Immature natural killer cell (primary cell): ENCODE data around the gene HHIPL1. TPM values are rescaled to one million over a fixed set of nuclear protein-coding genes. Genes with fewer than 3 reads are reported as not detected.

Experiments
- DNase-seq, 3 donors: peaks; one replicate each; pipeline ENCODE4 v3.0.0; 2022; ENCODE audit warnings: mixed read lengths in 1 of 3
- H3K27ac Mint-ChIP-seq, 6 donors: one replicate each; pipeline ENCODE4 v1.8.0; 2020; ENCODE audit warnings: mixed read lengths in 6 of 6, mild to moderate bottlenecking in 5 of 6, inconsistent platforms in 4 of 6, moderate library complexity in 3 of 6
- H3K27me3 Mint-ChIP-seq, 3 donors: one replicate each; pipeline ENCODE4 v1.8.0; 2020 to 2021; ENCODE audit warnings: low read depth in 3 of 3, mild to moderate bottlenecking in 3 of 3, mixed read lengths in 3 of 3, moderate library complexity in 3 of 3, inconsistent platforms in 1 of 3
- H3K36me3 Mint-ChIP-seq, 3 donors: one replicate each; pipeline ENCODE4 v1.8.0; 2020; ENCODE audit warnings: mixed read lengths in 3 of 3, inconsistent platforms in 2 of 3, mild to moderate bottlenecking in 2 of 3
- H3K4me1 Mint-ChIP-seq, 2 donors: one replicate each; pipeline ENCODE4 v1.8.0; 2020; ENCODE audit warnings: inconsistent platforms in 2 of 2, mild to moderate bottlenecking in 2 of 2, mixed read lengths in 2 of 2, moderate library complexity in 1 of 2
- H3K4me3 Mint-ChIP-seq, 5 donors: one replicate each; pipeline ENCODE4 v1.8.0; 2020; ENCODE audit warnings: mild to moderate bottlenecking in 5 of 5, mixed read lengths in 5 of 5, inconsistent platforms in 3 of 5, moderate library complexity in 3 of 5
- H3K9me3 Mint-ChIP-seq, 6 donors: one replicate each; pipeline ENCODE4 v1.8.0; 2020; ENCODE audit warnings: mild to moderate bottlenecking in 6 of 6, mixed read lengths in 6 of 6, inconsistent platforms in 4 of 6, moderate library complexity in 3 of 6
- polyA plus RNA-seq, 3 donors: library from polyadenylated mRNA; unstranded; fragments of 300-500 nt; fragmentation: Illumina TruSeq; gene quantifications; one replicate each; pipeline ENCODE4 v1.2.3, GENCODE V29; 2021

Gene HHIPL1
- polyA plus RNA-seq, 3 donors from 2014 or later, result not detected

DNA sequence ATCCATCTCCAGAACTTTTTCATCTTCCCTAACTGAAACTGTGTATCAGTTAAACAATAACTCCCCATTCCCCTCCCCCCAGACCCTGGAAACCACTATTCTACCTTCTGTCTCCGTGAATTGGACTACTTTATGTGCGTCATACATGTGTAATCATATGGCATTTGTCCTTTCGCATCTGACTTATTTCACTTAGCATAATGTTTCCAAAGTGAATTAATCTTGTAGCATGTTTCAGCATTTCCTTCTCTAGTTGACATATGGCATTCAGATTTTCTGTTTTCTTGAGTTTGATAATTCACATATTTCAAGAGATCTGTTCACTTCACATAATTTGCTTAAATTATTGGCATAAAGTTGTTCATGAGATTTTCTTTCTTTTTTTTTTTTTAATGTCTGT lies 49.0 kb downstream of the HHIPL1 start:
- Mint-ChIP-seq H3K4me3 (no peak overlapping the region), H3K27ac (no peak overlapping the region), H3K9me3 (peaks cover 0 to 3% (median 0%) of the 10 kb centered on the region in 6 donors), H3K27me3 (peaks cover 0 to 22% (median 18%) of the 10 kb centered on the region in 3 donors), H3K36me3 (no peaks in the 10 kb centered on the region), H3K4me1 (no peaks in the 10 kb centered on the region)
- no peak for DNase-seq

DNA sequence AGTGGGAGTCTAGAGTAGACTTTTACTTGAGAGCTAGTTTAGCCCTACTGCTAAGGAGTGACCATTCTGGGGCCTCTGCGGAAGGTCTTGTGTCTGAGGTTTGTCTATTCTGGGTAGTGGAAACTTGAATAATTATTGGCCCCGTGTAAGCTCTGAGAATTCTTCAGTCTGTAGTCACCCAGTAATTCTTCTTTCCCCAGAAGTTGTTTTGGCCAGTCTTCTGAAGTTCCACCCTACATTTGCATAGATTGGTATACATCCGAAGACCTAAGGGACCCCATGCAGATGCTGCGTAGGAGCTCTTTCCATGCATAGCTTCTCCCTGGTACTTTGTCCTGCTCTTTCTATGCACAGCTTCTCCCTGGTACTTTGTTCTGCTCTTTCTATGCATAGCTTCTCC lies 52.0 kb downstream of the HHIPL1 start:
- H3K4me3 Mint-ChIP-seq, result no peak overlapping the region
- no peaks in the 10 kb centered on the region for H3K36me3 Mint-ChIP-seq
- peaks cover 0 to 3% (median 0%) of the 10 kb centered on the region in 6 donors for H3K9me3 Mint-ChIP-seq
- H3K4me1 Mint-ChIP-seq, result peaks cover 0 to 4% of the 10 kb centered on the region in 2 donors
- DNase-seq, result no peak
- no peak overlapping the region for H3K27ac Mint-ChIP-seq
- peaks cover 6 to 11% (median 6%) of the 10 kb centered on the region in 3 donors for H3K27me3 Mint-ChIP-seq

DNA sequence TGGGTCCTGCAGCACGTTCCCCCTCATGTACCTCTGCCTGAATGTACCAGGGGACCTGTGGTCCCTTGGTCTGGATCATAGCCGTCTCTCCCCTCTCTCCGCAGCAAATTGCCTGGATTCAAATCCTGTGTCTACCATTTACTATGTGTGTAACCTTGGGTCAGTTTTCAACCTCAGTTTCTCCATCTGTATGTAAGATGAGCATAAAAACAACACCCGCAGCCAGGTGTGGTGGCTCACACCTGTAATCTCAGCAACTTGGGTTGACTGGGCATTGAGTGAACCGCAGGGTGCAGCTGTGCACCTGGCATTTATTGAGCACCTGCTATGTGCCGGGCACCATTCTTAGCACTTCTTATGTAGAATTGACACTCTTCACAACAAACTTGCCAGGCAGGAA lies 53.3 kb downstream of the HHIPL1 start:
- Mint-ChIP-seq H3K4me3 (no peak overlapping the region), H3K4me1 (peaks cover 0 to 4% of the 10 kb centered on the region in 2 donors), H3K36me3 (no peaks in the 10 kb centered on the region), H3K9me3 (peaks cover 3 to 6% (median 5%) of the 10 kb centered on the region in 6 donors), H3K27me3 (peaks cover 3 to 13% (median 8%) of the 10 kb centered on the region in 3 donors), H3K27ac (no peak overlapping the region)
- no peak for DNase-seq

DNA sequence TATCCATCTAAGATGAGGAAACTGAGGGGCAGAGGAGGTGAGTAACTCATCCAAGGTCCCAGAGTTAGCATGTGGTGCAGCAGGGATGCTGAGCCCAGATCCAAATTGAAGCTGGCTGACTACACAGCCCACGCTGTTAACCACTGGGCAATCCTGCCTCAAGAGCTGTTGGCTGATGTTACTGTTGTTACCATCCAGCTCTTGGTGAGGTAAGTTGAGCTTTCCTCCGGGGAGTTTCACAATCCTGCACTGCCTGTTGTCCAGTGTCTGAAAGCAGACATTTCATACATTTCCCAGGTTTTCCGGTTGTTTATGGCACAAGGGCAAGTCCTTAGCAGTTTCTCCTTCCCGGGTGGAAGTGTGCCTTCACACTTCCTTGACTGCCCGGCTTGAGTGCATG lies 53.7 kb downstream of the HHIPL1 start:
- H3K36me3 Mint-ChIP-seq, result peaks cover 0 to 3% (median 0%) of the 10 kb centered on the region in 3 donors
- H3K4me1 Mint-ChIP-seq, result peaks cover 0 to 4% of the 10 kb centered on the region in 2 donors
- H3K4me3 Mint-ChIP-seq, result no peak overlapping the region
- H3K27ac Mint-ChIP-seq, result no peak overlapping the region
- DNase-seq, result no peak
- H3K9me3 Mint-ChIP-seq, result peaks cover 5 to 10% (median 9%) of the 10 kb centered on the region in 6 donors
- H3K27me3 Mint-ChIP-seq, result peaks cover 3 to 16% (median 10%) of the 10 kb centered on the region in 3 donors

DNA sequence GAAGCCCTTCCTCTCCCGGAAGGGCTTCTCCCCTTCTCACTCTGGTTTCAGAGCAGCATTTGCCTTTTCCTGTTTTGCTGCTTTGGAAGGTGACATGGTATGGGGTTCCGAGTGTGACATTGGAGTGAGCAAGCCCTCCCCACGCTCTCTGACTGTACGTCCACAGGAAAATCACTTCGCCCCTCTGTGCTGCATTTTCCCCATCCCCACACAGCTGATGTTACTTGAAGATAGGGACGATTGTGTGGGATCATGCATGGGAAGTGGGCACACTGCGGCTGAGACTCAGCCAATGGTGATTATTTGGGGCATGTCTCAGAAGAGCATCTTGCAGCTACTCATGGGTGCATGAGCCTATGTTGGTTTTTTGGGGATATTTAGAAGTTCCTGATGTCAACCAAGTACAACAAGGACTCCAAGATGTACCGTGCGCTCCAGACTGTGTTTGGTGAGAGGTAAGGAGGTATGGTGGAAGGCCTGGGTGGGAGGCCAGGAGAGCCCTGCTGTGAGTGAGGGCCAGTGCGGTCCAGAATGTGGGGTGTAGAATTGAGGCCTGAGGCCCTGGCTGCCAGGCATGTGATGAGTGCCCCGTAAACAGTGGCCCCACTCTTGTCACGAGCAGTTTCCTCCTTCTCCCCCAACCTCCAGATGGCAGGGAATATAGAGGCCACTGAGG lies 54.3 kb downstream of the HHIPL1 start:
- Mint-ChIP-seq H3K4me3 (no peak overlapping the region), H3K9me3 (peaks cover 5 to 16% (median 12%) of the 10 kb centered on the region in 6 donors)

DNA sequence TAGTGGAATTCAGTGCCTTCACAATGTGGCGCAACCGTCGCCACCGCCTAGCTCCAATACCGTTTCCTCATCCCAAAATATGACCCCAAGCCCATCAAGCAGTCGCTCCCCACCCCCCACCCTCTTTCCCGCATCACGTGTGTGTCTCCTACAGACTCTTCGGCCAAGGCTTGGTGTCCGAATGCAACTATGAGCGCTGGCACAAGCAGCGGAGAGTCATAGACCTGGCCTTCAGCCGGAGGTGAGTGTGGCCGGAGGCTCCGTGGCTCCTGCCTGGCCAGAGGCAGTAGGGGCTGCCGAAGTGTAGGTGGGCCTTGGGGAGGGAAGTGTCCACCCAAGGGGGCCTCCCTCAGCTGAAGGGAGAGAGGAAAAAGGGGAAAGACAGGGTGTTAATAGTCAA lies 54.9 kb downstream of the HHIPL1 start:
- no peak overlapping the region for H3K4me3 Mint-ChIP-seq
- peaks cover 0 to 4% of the 10 kb centered on the region in 2 donors for H3K4me1 Mint-ChIP-seq
- no peak for DNase-seq
- H3K27me3 Mint-ChIP-seq, result peaks cover 3 to 16% (median 12%) of the 10 kb centered on the region in 3 donors
- H3K27ac Mint-ChIP-seq, result no peak overlapping the region
- peaks cover 0 to 3% (median 0%) of the 10 kb centered on the region in 3 donors for H3K36me3 Mint-ChIP-seq
- H3K9me3 Mint-ChIP-seq, result peaks cover 5 to 22% (median 13%) of the 10 kb centered on the region in 6 donors

More for the DNA sequence above, 54.3 kb downstream of the HHIPL1 start:
- Mint-ChIP-seq H3K36me3 (peaks cover 0 to 3% (median 0%) of the 10 kb centered on the region in 3 donors), H3K4me1 (peaks cover 0 to 4% of the 10 kb centered on the region in 2 donors), H3K27ac (no peak overlapping the region), H3K27me3 (peaks cover 3 to 14% (median 13%) of the 10 kb centered on the region in 3 donors)
- DNase-seq, result no peak

DNA sequence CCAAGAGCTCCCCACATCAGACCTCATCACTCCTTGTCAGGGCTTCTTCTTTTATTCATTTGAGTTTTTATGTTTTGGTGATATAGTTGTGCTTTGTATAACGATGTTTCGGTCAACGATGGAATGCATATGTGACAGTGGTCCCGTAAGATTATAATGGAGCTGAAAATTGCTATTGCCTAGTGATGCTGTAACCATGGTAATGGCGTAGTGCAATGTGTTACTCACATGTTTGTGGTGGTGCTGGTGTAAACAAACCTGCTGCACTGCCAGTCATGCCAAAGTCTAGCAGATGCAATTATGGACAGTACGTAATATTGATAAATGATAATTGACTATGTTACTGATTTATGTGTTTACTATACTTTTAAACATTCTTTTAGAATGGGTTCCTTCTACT lies 55.5 kb downstream of the HHIPL1 start:
- Mint-ChIP-seq H3K36me3 (peaks cover 0 to 3% (median 0%) of the 10 kb centered on the region in 3 donors), H3K4me1 (peaks cover 0 to 4% of the 10 kb centered on the region in 2 donors), H3K9me3 (peaks cover 5 to 22% (median 13%) of the 10 kb centered on the region in 6 donors), H3K27me3 (peaks cover 3 to 17% (median 11%) of the 10 kb centered on the region in 3 donors), H3K4me3 (no peak overlapping the region), H3K27ac (no peak overlapping the region)
- DNase-seq, result no peak

DNA sequence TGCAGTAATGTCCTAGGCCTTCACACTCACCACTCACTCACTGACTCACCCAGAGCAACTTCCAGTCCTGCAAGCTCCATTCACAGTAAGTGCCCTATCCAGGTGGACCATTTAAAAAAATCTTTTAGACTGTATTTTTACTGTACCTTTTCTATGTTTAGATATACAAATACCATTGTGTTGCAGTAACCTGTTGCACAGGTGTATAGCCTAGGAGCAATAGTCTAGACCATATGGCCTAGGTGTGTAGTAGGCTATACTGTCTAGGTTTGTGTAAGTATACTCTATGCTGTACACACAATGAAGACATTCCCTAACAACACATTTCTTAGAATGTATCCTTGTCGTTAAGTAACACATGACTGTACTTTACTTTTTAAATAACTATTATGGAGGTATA lies 56.3 kb downstream of the HHIPL1 start:
- peaks cover 0 to 3% (median 0%) of the 10 kb centered on the region in 3 donors for H3K36me3 Mint-ChIP-seq
- H3K27ac Mint-ChIP-seq, result no peak overlapping the region
- peaks cover 5 to 22% (median 13%) of the 10 kb centered on the region in 6 donors for H3K9me3 Mint-ChIP-seq
- peaks cover 5 to 17% (median 8%) of the 10 kb centered on the region in 3 donors for H3K27me3 Mint-ChIP-seq
- no peak overlapping the region for H3K4me3 Mint-ChIP-seq
- no peak for DNase-seq
- peaks cover 0 to 4% of the 10 kb centered on the region in 2 donors for H3K4me1 Mint-ChIP-seq

DNA sequence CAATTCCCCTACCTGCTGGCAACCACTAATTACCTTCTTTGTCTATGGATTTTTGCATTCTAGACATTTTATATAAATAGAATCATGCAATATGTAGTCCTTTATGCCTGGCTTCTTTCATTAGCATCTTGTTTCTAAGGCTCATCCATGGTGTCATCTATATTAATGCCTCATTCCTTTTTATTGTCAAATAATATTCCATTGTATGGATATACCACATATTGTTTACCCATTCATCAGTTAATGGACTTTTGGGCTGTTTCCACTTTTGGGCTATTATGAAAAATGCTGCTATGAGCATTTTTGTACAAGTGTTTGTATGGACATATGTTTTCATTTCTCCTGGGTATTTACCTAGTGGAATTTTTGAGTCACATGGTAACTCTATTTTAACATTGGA lies 57.2 kb downstream of the HHIPL1 start:
- Mint-ChIP-seq H3K27me3 (peaks cover 4 to 17% (median 8%) of the 10 kb centered on the region in 3 donors), H3K36me3 (peaks cover 0 to 3% (median 0%) of the 10 kb centered on the region in 3 donors), H3K27ac (no peak overlapping the region), H3K4me1 (peaks cover 0 to 4% of the 10 kb centered on the region in 2 donors), H3K4me3 (no peak overlapping the region), H3K9me3 (peaks cover 5 to 22% (median 13%) of the 10 kb centered on the region in 6 donors)
- no peak for DNase-seq

DNA sequence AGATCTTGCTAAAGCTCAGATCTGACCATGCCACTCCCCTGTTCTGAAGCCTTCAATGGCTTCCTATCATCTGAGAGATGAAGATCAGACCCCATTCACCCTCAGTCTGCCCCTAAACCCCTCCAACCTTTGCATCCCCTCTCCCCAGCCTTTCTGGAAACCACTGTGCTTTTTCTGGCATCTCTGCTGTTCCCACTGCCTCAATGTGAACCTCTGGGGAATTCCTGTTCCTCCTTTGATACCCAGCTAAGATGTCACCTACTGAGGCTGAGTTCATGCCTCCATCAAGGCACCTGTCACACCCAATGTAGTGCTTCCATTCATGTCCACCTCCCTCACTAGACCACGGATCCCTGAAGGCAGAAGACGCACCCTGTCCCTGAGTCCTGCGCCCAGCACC lies 58.5 kb downstream of the HHIPL1 start:
- H3K27me3 Mint-ChIP-seq, result peaks cover 2 to 17% (median 6%) of the 10 kb centered on the region in 3 donors
- peaks cover 0 to 4% of the 10 kb centered on the region in 2 donors for H3K4me1 Mint-ChIP-seq
- peaks cover 0 to 3% (median 0%) of the 10 kb centered on the region in 3 donors for H3K36me3 Mint-ChIP-seq
- H3K27ac Mint-ChIP-seq, result no peak overlapping the region
- H3K9me3 Mint-ChIP-seq, result peaks cover 5 to 22% (median 13%) of the 10 kb centered on the region in 6 donors
- no peak for DNase-seq
- no peak overlapping the region for H3K4me3 Mint-ChIP-seq

DNA sequence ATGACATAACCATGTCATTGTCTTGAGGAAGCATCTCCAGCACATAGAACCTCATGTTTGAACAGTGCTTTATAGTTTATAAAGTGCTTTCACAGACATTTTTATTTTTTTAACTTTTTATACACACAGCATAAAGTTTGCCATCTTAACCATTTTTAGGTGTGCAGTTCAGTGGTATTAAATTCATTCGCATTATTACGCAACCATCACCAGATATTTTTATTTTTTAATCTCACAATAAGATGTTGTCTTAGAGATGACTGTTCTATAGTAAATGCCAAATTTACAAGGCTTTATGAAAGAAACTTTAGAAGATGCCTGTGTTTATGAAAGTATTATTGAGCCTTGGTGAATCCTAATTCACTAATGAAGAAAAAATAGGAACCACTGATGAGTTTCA lies 59.1 kb downstream of the HHIPL1 start:
- Mint-ChIP-seq H3K9me3 (peaks cover 5 to 22% (median 13%) of the 10 kb centered on the region in 6 donors), H3K36me3 (peaks cover 0 to 3% (median 0%) of the 10 kb centered on the region in 3 donors), H3K27ac (no peak overlapping the region)

DNA sequence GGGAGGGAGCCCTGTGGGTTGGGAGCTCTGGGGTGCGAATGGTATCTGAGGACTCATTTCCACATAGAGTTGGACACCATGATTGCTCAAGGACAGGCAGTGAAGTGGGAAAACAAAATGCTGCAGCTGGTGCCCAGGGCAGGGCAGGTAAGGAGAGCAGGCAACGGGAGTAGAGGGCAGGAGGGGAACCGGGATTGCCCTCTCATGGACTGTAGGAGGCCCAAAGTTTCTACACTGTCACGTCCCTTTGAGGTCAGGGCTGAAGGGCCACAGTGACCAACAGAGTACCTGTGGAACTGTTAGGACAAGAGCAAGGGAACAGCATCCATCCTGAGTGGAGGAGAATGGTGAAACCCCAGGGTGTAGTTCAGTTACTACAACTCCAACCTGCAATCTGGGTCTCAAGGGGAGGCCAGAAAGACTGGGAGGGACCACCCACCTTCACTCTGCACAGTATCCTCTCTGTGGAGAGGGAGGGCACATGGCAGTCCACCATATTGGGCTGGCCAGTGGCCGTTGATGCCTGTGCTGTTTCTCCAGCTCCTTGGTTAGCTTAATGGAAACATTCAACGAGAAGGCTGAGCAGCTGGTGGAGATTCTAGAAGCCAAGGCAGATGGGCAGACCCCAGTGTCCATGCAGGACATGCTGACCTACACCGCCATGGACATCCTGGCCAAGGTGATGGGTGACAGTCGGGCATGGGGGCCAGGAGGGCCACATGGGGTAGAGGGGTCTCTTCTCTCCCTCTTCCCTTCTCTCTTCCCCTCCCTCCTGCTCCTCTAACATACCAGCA lies 61.4 kb downstream of the HHIPL1 start:
- Mint-ChIP-seq H3K36me3 (peaks cover 0 to 3% (median 0%) of the 10 kb centered on the region in 3 donors), H3K27me3 (peaks cover 2 to 11% (median 8%) of the 10 kb centered on the region in 3 donors), H3K4me1 (no peaks in the 10 kb centered on the region), H3K9me3 (peaks cover 5 to 22% (median 13%) of the 10 kb centered on the region in 6 donors), H3K27ac (no peak overlapping the region), H3K4me3 (no peak overlapping the region)
- no peak for DNase-seq

More for the DNA sequence above, 59.1 kb downstream of the HHIPL1 start:
- no peak for DNase-seq
- peaks cover 2 to 17% (median 6%) of the 10 kb centered on the region in 3 donors for H3K27me3 Mint-ChIP-seq
- H3K4me1 Mint-ChIP-seq, result peaks cover 0 to 3% of the 10 kb centered on the region in 2 donors
- no peak overlapping the region for H3K4me3 Mint-ChIP-seq

DNA sequence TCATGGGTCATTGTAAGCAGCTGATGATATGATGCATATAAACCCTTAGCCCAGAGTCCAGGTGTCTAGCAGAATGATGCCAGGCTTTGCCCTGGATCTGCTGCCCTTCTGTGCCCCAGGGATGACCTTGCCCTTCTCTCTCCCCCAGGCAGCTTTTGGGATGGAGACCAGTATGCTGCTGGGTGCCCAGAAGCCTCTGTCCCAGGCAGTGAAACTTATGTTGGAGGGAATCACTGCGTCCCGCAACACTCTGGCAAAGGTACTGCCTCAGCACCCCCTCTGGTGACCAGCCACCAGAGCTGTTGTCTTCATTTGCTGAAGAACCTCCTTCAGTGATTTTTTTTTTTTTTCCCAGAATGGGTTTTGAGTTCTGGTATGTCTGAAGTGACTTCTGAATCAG lies 62.5 kb downstream of the HHIPL1 start:
- no peak overlapping the region for H3K4me3 Mint-ChIP-seq
- H3K27ac Mint-ChIP-seq, result no peak overlapping the region
- DNase-seq, result no peak
- peaks cover 5 to 11% (median 6%) of the 10 kb centered on the region in 3 donors for H3K27me3 Mint-ChIP-seq
- peaks cover 5 to 22% (median 13%) of the 10 kb centered on the region in 6 donors for H3K9me3 Mint-ChIP-seq
- peaks cover 0 to 3% (median 0%) of the 10 kb centered on the region in 3 donors for H3K36me3 Mint-ChIP-seq
- H3K4me1 Mint-ChIP-seq, result no peaks in the 10 kb centered on the region

DNA sequence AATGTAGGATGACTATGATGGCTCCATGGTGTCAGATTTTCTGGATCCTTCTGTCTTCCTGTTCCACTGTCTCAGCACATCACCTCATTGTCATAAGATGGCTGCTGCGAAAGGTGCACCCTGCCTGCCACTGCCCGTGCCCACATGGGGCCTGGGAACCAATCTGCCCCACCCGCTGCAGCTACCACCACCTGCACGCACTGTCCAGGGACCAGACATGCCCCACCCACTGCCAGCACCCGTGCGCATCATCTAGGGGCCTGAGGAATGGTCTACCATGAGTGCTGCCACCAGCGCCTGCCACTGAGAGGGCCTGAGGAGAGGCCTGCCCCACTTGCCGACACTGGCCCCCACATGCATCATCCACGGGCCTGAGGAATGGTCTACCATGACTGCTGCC lies 63.0 kb downstream of the HHIPL1 start:
- Mint-ChIP-seq H3K4me3 (no peak overlapping the region), H3K36me3 (peaks cover 0 to 3% (median 0%) of the 10 kb centered on the region in 3 donors), H3K4me1 (no peaks in the 10 kb centered on the region), H3K9me3 (peaks cover 5 to 19% (median 12%) of the 10 kb centered on the region in 6 donors), H3K27me3 (peaks cover 5 to 13% (median 6%) of the 10 kb centered on the region in 3 donors), H3K27ac (no peak overlapping the region)
- DNase-seq, result no peak
